ENCODE measurements around the gene MRGPRF.

Gene MRGPRF

GRCh38 chr11:69022260-69022659 lies 9.2 kb upstream of the MRGPRF start:
- no peak for DNase-seq (ENCODE audit: low read depth)

- no peak for DNase-seq (ENCODE audit: low read depth)
Measured at GRCh38 chr11:69018924-69019323, 5.9 kb upstream of the MRGPRF start.

GRCh38 chr11:69017951-69018350 lies 4.9 kb upstream of the MRGPRF start:
- no peak for DNase-seq (ENCODE audit: low read depth)

GRCh38 chr11:69014898-69015549 lies 2.0 kb upstream of the MRGPRF start:
- no peak for DNase-seq (ENCODE audit: low read depth)

- DNase-seq (ENCODE audit: low read depth): no peak
Measured at GRCh38 chr11:69014084-69014851, 1.2 kb upstream of the MRGPRF start.

GRCh38 chr11:69012092-69013008 lies 696 bp downstream of the MRGPRF start:
- no peak for DNase-seq (ENCODE audit: low read depth)

GRCh38 chr11:69011624-69012091 lies 1.4 kb downstream of the MRGPRF start:
- DNase-seq (ENCODE audit: low read depth): no peak

- no peak for DNase-seq (ENCODE audit: low read depth)
Measured at GRCh38 chr11:69010964-69011623, 2.0 kb downstream of the MRGPRF start.

- DNase-seq (ENCODE audit: low read depth): no peak
Measured at GRCh38 chr11:69010361-69010891, 2.6 kb downstream of the MRGPRF start.

- DNase-seq (ENCODE audit: low read depth): no peak
Measured at GRCh38 chr11:69009441-69010211, 3.4 kb downstream of the MRGPRF start.

GRCh38 chr11:69008737-69009440 lies 4.2 kb downstream of the MRGPRF start:
- peak; percentile 95 for DNase-seq (ENCODE audit: low read depth)

GRCh38 chr11:69007975-69008381 lies 5.1 kb downstream of the MRGPRF start:
- DNase-seq (ENCODE audit: low read depth): no peak

GRCh38 chr11:69006816-69007215 lies 6.2 kb downstream of the MRGPRF start:
- DNase-seq (ENCODE audit: low read depth): no peak

GRCh38 chr11:69005631-69006368 lies 7.2 kb downstream of the MRGPRF start:
- DNase-seq (ENCODE audit: low read depth): no peak

GRCh38 chr11:69005183-69005630 lies 7.8 kb downstream of the MRGPRF start:
- DNase-seq (ENCODE audit: low read depth): no peak

- DNase-seq (ENCODE audit: low read depth): no peak
Measured at GRCh38 chr11:69004411-69005182, 8.4 kb downstream of the MRGPRF start.

GRCh38 chr11:69003866-69004367 lies 9.1 kb downstream of the MRGPRF start:
- DNase-seq (ENCODE audit: low read depth): no peak

- no peak for DNase-seq (ENCODE audit: low read depth)
Measured at GRCh38 chr11:69003301-69003865, 9.7 kb downstream of the MRGPRF start.

Measured in HS-27A (cell line).